Activated CD8-positive, alpha-beta T cell treated with anti-CD3 and anti-CD28 coated beads, Interleukin-2, amount 10 ng/mL, durations not matched to agents 7 days and 5 days (primary cell): ENCODE results near the gene MPDU1. TPM values are rescaled to one million over a fixed set of nuclear protein-coding genes. Genes with fewer than 3 reads are reported as not detected.

Experiments used
- ATAC-seq: fragments of 150-1000 bp; cut with Tn5 transposase; one replicate; pipeline ENCODE4 v1.10.0; 2021; ENCODE audit warnings: moderate library complexity
- CTCF ChIA-PET: fragments of 350-600 bp; sonication (Branson Sonifier 250); formaldehyde crosslinking; loops from one replicate; lab custom pipeline; 2021; ENCODE audit warnings: antibody characterized with exemption; lab: Charles Lee
- POLR2A ChIA-PET: fragments of 350-600 bp; sonication (Branson Sonifier 250); formaldehyde crosslinking; loops from one replicate; lab custom pipeline; 2021; ENCODE audit warnings: antibody characterized with exemption; lab: Charles Lee
- DNase-seq: peaks from one replicate; pipeline ENCODE4 v3.0.0-alpha.2; 2020
- H3K27ac Mint-ChIP-seq: one replicate; pipeline ENCODE4 v1.8.0; 2021; ENCODE audit warnings: mild to moderate bottlenecking, mixed read lengths
- H3K27me3 Mint-ChIP-seq: one replicate; pipeline ENCODE4 v1.8.0; 2021; ENCODE audit warnings: low read depth, mixed read lengths
- H3K36me3 Mint-ChIP-seq: one replicate; pipeline ENCODE4 v1.8.0; 2021; ENCODE audit warnings: low read depth, mixed read lengths
- H3K4me1 Mint-ChIP-seq: one replicate; pipeline ENCODE4 v1.8.0; 2021; ENCODE audit warnings: low read depth, mixed read lengths
- H3K4me3 Mint-ChIP-seq: one replicate; pipeline ENCODE4 v1.8.0; 2021; ENCODE audit warnings: mild to moderate bottlenecking, mixed read lengths
- H3K9me3 Mint-ChIP-seq: one replicate; pipeline ENCODE4 v1.8.0; 2022; ENCODE audit warnings: mixed read lengths; ENCODE audit not compliant: insufficient read depth
- total RNA-seq, 2 experiments: library from RNA; stranded (reverse); gene quantifications; one replicate each; pipeline ENCODE4 v1.2.3, GENCODE V29; 2021

MPDU1 gene
- total RNA-seq, 2 experiments from 2014 or later, result 69.0 to 70.4 TPM

GRCh38 chr17:7560172-7561027 is 23.3 kb upstream of the MPDU1 start:
- no peaks in the 10 kb centered on the region for H3K9me3 Mint-ChIP-seq
- peak; percentile 75 for DNase-seq
- peak; percentile 25 for ATAC-seq
- H3K27ac Mint-ChIP-seq, result peak overlapping the region; percentile 87
- H3K36me3 Mint-ChIP-seq, result peaks cover 60% of the 10 kb centered on the region
- H3K27me3 Mint-ChIP-seq, result no peaks in the 10 kb centered on the region
- H3K4me3 Mint-ChIP-seq, result peak overlapping the region; percentile 77
- H3K4me1 Mint-ChIP-seq, result peaks cover 67% of the 10 kb centered on the region
- POLR2A ChIA-PET, result interaction anchor here (0.7 to 3.2 kb wide), 19 partner anchors 8 to 224 kb away, joined by 3 to 32 read pairs (median 4); partner anchors contain the start of genes ACAP1, MPDU1, POLR2A and SOX15
- CTCF ChIA-PET, result interaction anchor here (0.6 to 6.1 kb wide), 61 partner anchors 8 to 322 kb away, joined by 3 to 264 read pairs (median 5); partner anchors contain the start of genes ACAP1, CD68, CHRNB1 and FXR2

GRCh38 chr17:7561028-7561575 is 22.6 kb upstream of the MPDU1 start:
- ATAC-seq (peak; percentile 74), DNase-seq (peak; percentile 91)
- Mint-ChIP-seq H3K9me3 (no peaks in the 10 kb centered on the region), H3K4me1 (peaks cover 63% of the 10 kb centered on the region), H3K4me3 (peak overlapping the region; percentile 77), H3K36me3 (peaks cover 62% of the 10 kb centered on the region), H3K27me3 (no peaks in the 10 kb centered on the region), H3K27ac (peak overlapping the region; percentile 87)
- ChIA-PET CTCF (interaction anchor here (0.6 to 6.1 kb wide), 60 partner anchors 9 to 323 kb away, joined by 3 to 264 read pairs (median 6); partner anchors contain the start of genes ACAP1, CD68, CHRNB1 and FXR2), POLR2A (interaction anchor here (0.7 to 3.2 kb wide), 19 partner anchors 9 to 224 kb away, joined by 3 to 32 read pairs (median 4); partner anchors contain the start of genes ACAP1, CD68, MPDU1 and POLR2A)

GRCh38 chr17:7561589-7562207 is 22.0 kb upstream of the MPDU1 start, which contains the start of gene SENP3:
Gene SENP3 (plus strand): TSS chr17:7561919. CDS start chr17:7563077, 1,158 bp downstream.
- no peaks in the 10 kb centered on the region for H3K9me3 Mint-ChIP-seq
- H3K4me1 Mint-ChIP-seq, result peaks cover 57% of the 10 kb centered on the region
- H3K4me3 Mint-ChIP-seq, result peak within 1 kb of the TSS; percentile 77
- DNase-seq (peak; percentile 91), ATAC-seq (peak; percentile 86)
- H3K27ac Mint-ChIP-seq, result peak within 1 kb of the TSS; percentile 89
- ChIA-PET CTCF (interaction anchor here (0.7 to 6.1 kb wide), 43 partner anchors 9 to 323 kb away, joined by 3 to 264 read pairs (median 7); partner anchors contain the start of genes ACAP1, CD68, FXR2 and KCTD11), POLR2A (interaction anchor here (0.7 to 3.2 kb wide), 17 partner anchors 10 to 126 kb away, joined by 3 to 32 read pairs (median 7); partner anchors contain the start of genes CD68, MPDU1, POLR2A and SOX15)
- H3K36me3 Mint-ChIP-seq, result peaks cover 60% of the 10 kb centered on the region
- no peaks in the 10 kb centered on the region for H3K27me3 Mint-ChIP-seq

- Mint-ChIP-seq H3K27me3 (no peaks in the 10 kb centered on the region), H3K9me3 (no peaks in the 10 kb centered on the region), H3K4me3 (peak overlapping the region; percentile 77), H3K27ac (peak overlapping the region; percentile 89), H3K36me3 (peaks cover 62% of the 10 kb centered on the region), H3K4me1 (peaks cover 54% of the 10 kb centered on the region)
- POLR2A ChIA-PET, result interaction anchor here (1.0 to 3.2 kb wide), 8 partner anchors 9 to 124 kb away, joined by 3 to 30 read pairs (median 12); partner anchors contain the start of genes CD68, MPDU1, POLR2A and TNFSF12
- peak; percentile 38 for DNase-seq
- CTCF ChIA-PET, result interaction anchor here (0.7 to 6.1 kb wide), 8 partner anchors 10 to 238 kb away, joined by 3 to 264 read pairs (median 40); partner anchors contain the start of genes CD68, TMEM102, TP53 and WRAP53
- peak; percentile 7 for ATAC-seq
Observed at GRCh38 chr17:7562208-7562605, 21.4 kb upstream of the MPDU1 start.

- ChIA-PET POLR2A (interaction anchor here (0.6 to 3.2 kb wide), 4 partner anchors 9 to 21 kb away, joined by 3 to 13 read pairs (median 8); partner anchors contain the start of gene MPDU1), CTCF (interaction anchor here (3.7 to 3.8 kb wide), 2 partner anchors 9 to 125 kb away, joined by 37 to 43 read pairs; partner anchors contain the start of genes TP53 and WRAP53)
- no peak for DNase-seq
- Mint-ChIP-seq H3K36me3 (peaks cover 66% of the 10 kb centered on the region), H3K4me1 (peaks cover 44% of the 10 kb centered on the region), H3K9me3 (no peaks in the 10 kb centered on the region), H3K4me3 (peak overlapping the region; percentile 77), H3K27ac (no peak overlapping the region), H3K27me3 (no peaks in the 10 kb centered on the region)
- ATAC-seq, result no peak
Observed at GRCh38 chr17:7563115-7563869, 20.4 kb upstream of the MPDU1 start.

GRCh38 chr17:7569571-7569970 is 14.1 kb upstream of the MPDU1 start:
- POLR2A ChIA-PET, result interaction anchor here (0.7 to 7.4 kb wide), 3 partner anchors 13 to 276 kb away, joined by 3 to 105 read pairs (median 3); partner anchors contain the start of genes CD68 and MPDU1
- ATAC-seq, result no peak

GRCh38 chr17:7570351-7570750 is 13.3 kb upstream of the MPDU1 start:
- ChIA-PET POLR2A (interaction anchor here (0.7 to 7.4 kb wide), 5 partner anchors 9 to 275 kb away, joined by 3 to 105 read pairs (median 5); partner anchors contain the start of genes CD68, MPDU1, SENP3 and SOX15), CTCF (interaction anchor here (0.9 to 7.6 kb wide), 5 partner anchors 9 to 118 kb away, joined by 3 to 43 read pairs (median 9); partner anchors contain the start of genes SENP3, SOX15, TP53 and WRAP53)
- no peak for ATAC-seq
- H3K27ac Mint-ChIP-seq, result peak overlapping the region; percentile 69
- H3K4me1 Mint-ChIP-seq, result peaks cover 38% of the 10 kb centered on the region
- no peaks in the 10 kb centered on the region for H3K9me3 Mint-ChIP-seq
- H3K27me3 Mint-ChIP-seq, result no peaks in the 10 kb centered on the region
- H3K36me3 Mint-ChIP-seq, result peaks cover 67% of the 10 kb centered on the region
- no peak overlapping the region for H3K4me3 Mint-ChIP-seq
- DNase-seq, result no peak

More at GRCh38 chr17:7569571-7569970, 14.1 kb upstream of the MPDU1 start:
- H3K9me3 Mint-ChIP-seq, result no peaks in the 10 kb centered on the region
- H3K36me3 Mint-ChIP-seq, result peaks cover 65% of the 10 kb centered on the region
- no peaks in the 10 kb centered on the region for H3K27me3 Mint-ChIP-seq
- no peak overlapping the region for H3K4me3 Mint-ChIP-seq
- CTCF ChIA-PET, result interaction anchor here (2.7 to 7.6 kb wide), 2 partner anchors 8 to 20 kb away, joined by 10 to 43 read pairs; partner anchors contain the start of genes SENP3 and SOX15
- no peak for DNase-seq
- H3K4me1 Mint-ChIP-seq, result peaks cover 30% of the 10 kb centered on the region
- H3K27ac Mint-ChIP-seq, result no peak overlapping the region

GRCh38 chr17:7572338-7572587 is 11.4 kb upstream of the MPDU1 start:
- peak; percentile 88 for ATAC-seq
- CTCF ChIA-PET, result interaction anchor here (1.0 to 7.6 kb wide), 4 partner anchors 11 to 136 kb away, joined by 3 to 43 read pairs (median 7); partner anchors contain the start of genes SENP3, TP53 and WRAP53
- no peaks in the 10 kb centered on the region for H3K9me3 Mint-ChIP-seq
- peak; percentile 100 for DNase-seq
- POLR2A ChIA-PET, result interaction anchor here (1.1 to 7.4 kb wide), 8 partner anchors 9 to 235 kb away, joined by 3 to 105 read pairs (median 4); partner anchors contain the start of genes ACAP1, CD68, MPDU1 and SENP3
- H3K4me3 Mint-ChIP-seq, result peak overlapping the region; percentile 93
- H3K36me3 Mint-ChIP-seq, result peaks cover 73% of the 10 kb centered on the region
- no peaks in the 10 kb centered on the region for H3K27me3 Mint-ChIP-seq
- peak overlapping the region; percentile 100 for H3K27ac Mint-ChIP-seq
- peaks cover 57% of the 10 kb centered on the region for H3K4me1 Mint-ChIP-seq

- H3K4me1 Mint-ChIP-seq, result peaks cover 62% of the 10 kb centered on the region
- ATAC-seq (peak; percentile 13), DNase-seq (no peak)
- ChIA-PET CTCF (interaction anchor here (1.0 to 7.6 kb wide), 5 partner anchors 11 to 136 kb away, joined by 3 to 43 read pairs (median 6); partner anchors contain the start of gene SENP3), POLR2A (interaction anchor here (0.7 to 7.4 kb wide), 12 partner anchors 9 to 330 kb away, joined by 3 to 105 read pairs (median 4); partner anchors contain the start of genes ACAP1, CD68, GABARAP and MPDU1)
- peak overlapping the region; percentile 100 for H3K27ac Mint-ChIP-seq
- no peaks in the 10 kb centered on the region for H3K9me3 Mint-ChIP-seq
- H3K27me3 Mint-ChIP-seq, result no peaks in the 10 kb centered on the region
- H3K36me3 Mint-ChIP-seq, result peaks cover 74% of the 10 kb centered on the region
- H3K4me3 Mint-ChIP-seq, result peak overlapping the region; percentile 93
Observed at GRCh38 chr17:7572588-7573323, 10.9 kb upstream of the MPDU1 start.
